Activated naive CD8-positive, alpha-beta T cell treated with anti-CD3 and anti-CD28 coated beads, Interleukin-2, amount 10 ng/mL, durations not matched to agents 7 days and 5 days (primary cell): ENCODE results near the gene BCL11B. TPM values are rescaled to one million over a fixed set of nuclear protein-coding genes. Genes with fewer than 3 reads are reported as not detected.

Experiments used
- ATAC-seq: fragments of 150-1000 bp; cut with Tn5 transposase; one replicate; pipeline ENCODE4 v1.10.0; 2021; ENCODE audit warnings: low read depth, moderate library complexity
- POLR2A ChIA-PET: fragments of 350-600 bp; sonication (Branson Sonifier 250); formaldehyde crosslinking; loops from one replicate; lab custom pipeline; 2021; ENCODE audit warnings: antibody characterized with exemption; lab: Charles Lee
- DNase-seq: peaks from one replicate; pipeline ENCODE4 v3.0.0; 2021
- H3K27ac Mint-ChIP-seq: one replicate; pipeline ENCODE4 v1.8.0; 2022; ENCODE audit warnings: mild to moderate bottlenecking, mixed read lengths
- H3K27me3 Mint-ChIP-seq: one replicate; pipeline ENCODE4 v1.8.0; 2022; ENCODE audit warnings: mild to moderate bottlenecking, moderate library complexity, mixed read lengths
- H3K36me3 Mint-ChIP-seq: one replicate; pipeline ENCODE4 v1.8.0; 2021; ENCODE audit warnings: mild to moderate bottlenecking, mixed read lengths
- H3K4me1 Mint-ChIP-seq: one replicate; pipeline ENCODE4 v1.8.0; 2021; ENCODE audit warnings: mixed read lengths
- H3K4me3 Mint-ChIP-seq: one replicate; pipeline ENCODE4 v1.8.0; 2022; ENCODE audit warnings: mild to moderate bottlenecking, moderate library complexity, mixed read lengths
- H3K9me3 Mint-ChIP-seq: one replicate; pipeline ENCODE4 v1.8.0; 2021; ENCODE audit warnings: mixed read lengths
- total RNA-seq, 2 experiments: library from RNA; stranded (reverse); gene quantifications; one replicate each; pipeline ENCODE4 v1.2.3, GENCODE V29; 2021

Gene BCL11B
- total RNA-seq, 2 experiments from 2014 or later: 99.5 to 104 TPM

DNA sequence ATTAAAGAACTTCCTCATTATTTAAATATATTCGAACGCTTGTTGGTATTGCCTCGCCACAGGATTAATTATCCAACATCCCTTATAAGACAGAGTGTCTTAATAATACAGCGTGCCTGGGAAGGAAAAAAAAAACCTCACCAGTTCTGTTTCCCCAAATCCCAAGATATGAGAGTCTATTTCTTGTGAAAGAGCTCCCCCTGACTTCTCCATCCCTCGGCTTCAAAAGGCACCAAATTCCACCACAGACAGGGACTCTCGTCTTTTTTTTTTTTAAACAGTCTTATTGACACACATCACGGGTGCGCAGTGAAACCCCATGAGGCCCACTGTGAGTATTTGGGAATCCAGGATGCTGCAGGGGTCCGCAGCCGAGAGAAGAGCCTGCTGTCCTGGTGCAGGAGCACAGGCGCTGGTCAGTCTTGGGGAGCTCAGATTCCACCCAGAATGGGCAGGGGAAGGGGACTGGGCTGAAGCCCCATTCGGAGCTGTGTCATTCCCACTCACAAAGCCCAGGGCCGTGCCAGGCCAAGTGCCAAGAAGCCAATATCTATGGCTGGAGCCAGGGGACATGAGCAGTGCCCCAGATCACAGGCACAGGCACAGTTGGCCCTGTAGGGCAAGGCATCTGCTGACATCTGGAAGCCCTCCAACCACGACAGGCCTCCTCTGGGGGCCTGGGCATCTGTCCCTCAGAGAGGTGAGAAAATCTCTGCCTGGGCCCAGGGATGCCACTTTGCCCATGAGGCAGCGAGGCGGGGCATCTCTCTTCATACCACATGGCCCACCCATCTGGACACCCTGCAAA is 71.9 kb downstream of the BCL11B start:
- Mint-ChIP-seq H3K4me3 (peak overlapping the region; percentile 67), H3K27me3 (no peaks in the 10 kb centered on the region), H3K27ac (peak overlapping the region; percentile 72), H3K4me1 (peaks cover 90% of the 10 kb centered on the region), H3K36me3 (peaks cover 32% of the 10 kb centered on the region), H3K9me3 (no peaks in the 10 kb centered on the region)
- DNase-seq (no peak), ATAC-seq (no peak)
- POLR2A ChIA-PET: interaction anchor here (0.6 to 5.5 kb wide), 5 partner anchors 14 to 67 kb away, joined by 3 to 28 read pairs (median 3); no protein-coding TSS in a partner anchor

DNA sequence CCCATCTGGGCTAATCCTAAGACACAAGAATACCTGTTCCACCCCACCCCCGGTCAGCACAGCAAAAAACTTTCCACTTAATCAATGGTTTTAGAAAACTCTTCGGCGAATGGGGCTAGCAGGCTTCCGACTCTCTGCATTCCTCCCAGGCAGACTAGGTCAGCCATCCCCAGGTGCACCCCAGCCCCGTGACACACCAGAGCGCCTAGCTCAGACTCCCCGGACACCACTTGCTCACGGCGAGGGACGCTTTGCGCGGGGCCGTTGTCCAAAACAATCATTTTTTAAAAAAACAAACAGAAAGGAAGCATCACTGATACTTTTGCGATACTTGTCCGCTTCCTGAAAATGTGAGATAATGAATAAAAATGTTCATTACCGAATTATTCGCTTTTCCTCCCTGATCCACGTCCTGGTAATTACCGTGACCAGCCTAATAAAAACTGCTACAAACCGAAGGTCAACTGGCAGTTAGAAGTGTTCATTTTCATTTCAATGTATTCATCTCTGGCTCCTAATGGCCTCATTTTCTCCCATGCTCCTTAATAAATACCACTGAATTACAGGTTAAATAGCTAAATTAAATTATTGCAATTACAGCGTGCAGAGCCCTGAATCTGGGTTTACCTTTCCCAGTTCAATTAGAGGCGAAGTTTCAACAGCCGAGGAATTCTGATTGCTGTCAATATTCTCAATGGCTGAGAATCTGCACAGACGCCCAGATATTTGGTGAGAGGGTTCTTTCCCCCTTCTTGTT is 73.1 kb downstream of the BCL11B start:
- Mint-ChIP-seq H3K4me1 (peaks cover 89% of the 10 kb centered on the region), H3K4me3 (peak overlapping the region; percentile 67), H3K36me3 (peaks cover 24% of the 10 kb centered on the region), H3K9me3 (no peaks in the 10 kb centered on the region), H3K27ac (peak overlapping the region; percentile 81), H3K27me3 (no peaks in the 10 kb centered on the region)
- POLR2A ChIA-PET: interaction anchor here (0.8 to 5.5 kb wide), 2 partner anchors 10 to 31 kb away, joined by 4 to 28 read pairs; no protein-coding TSS in a partner anchor
- DNase-seq: no peak
- no peak for ATAC-seq

DNA sequence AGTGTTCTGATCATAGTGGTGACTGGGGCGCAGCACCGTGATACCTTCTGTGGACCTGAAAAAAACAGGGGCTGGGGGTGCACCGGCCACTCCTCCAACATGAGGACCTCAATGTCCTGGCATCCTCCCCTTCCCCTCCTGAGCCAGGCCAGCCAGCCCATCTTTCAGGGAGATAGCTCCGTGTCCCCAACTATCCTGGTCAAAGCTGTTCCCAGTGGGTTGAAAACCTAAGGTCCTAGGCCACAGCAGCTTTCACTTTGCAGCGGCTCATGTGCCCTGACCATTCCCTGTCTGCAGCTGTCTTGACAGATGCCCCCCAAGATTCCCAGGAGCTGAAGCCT is 75.7 kb downstream of the BCL11B start:
- peaks cover 26% of the 10 kb centered on the region for H3K36me3 Mint-ChIP-seq
- ATAC-seq: no peak
- no peaks in the 10 kb centered on the region for H3K27me3 Mint-ChIP-seq
- no peak for DNase-seq
- H3K4me3 Mint-ChIP-seq: peak overlapping the region; percentile 37
- peak overlapping the region; percentile 89 for H3K27ac Mint-ChIP-seq
- POLR2A ChIA-PET: interaction anchor here (0.8 to 1.8 kb wide), 6 partner anchors 13 to 45 kb away, joined by 3 to 6 read pairs (median 4); no protein-coding TSS in a partner anchor
- H3K9me3 Mint-ChIP-seq: no peaks in the 10 kb centered on the region
- peaks cover 85% of the 10 kb centered on the region for H3K4me1 Mint-ChIP-seq

DNA sequence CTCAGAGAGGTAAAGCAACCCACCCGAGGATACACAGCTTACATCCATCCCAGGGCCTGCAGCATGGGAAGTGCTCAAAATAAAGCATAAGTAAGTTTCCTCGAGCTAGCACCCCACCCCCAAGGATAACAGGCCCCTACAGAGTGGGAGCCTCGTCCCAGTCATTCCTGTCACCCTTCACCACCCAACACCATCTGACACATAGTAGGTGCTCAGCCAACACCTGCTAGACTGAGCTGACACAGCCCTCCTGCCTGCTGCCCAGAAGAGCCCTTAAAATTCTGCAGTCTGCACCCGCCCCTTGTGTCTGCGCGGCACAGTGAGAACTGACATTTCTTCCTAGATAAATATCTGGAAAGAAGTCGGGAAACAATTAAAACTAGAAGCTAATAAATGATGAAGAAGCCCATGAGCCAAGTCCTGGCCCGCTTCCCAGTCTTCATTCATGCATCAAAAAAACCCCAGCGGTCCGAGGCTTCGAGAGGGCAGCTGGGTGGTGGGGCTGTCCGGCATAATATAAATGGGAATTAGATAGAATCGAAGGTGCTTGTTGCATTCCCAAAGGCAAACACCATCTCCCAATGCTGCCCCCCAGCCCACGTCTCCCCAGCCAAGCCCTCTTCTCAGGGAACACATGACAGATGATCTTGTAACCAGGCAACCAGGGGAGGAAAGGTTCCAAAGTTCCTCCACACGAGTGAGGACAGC is 76.2 kb downstream of the BCL11B start:
- POLR2A ChIA-PET: interaction anchor here (0.8 to 1.8 kb wide), 7 partner anchors 9 to 76 kb away, joined by 3 to 6 read pairs (median 4); partner anchors contain the start of gene BCL11B
- Mint-ChIP-seq H3K9me3 (no peaks in the 10 kb centered on the region), H3K27ac (peak overlapping the region; percentile 95), H3K4me3 (peak overlapping the region; percentile 51), H3K4me1 (peaks cover 85% of the 10 kb centered on the region), H3K36me3 (peaks cover 26% of the 10 kb centered on the region), H3K27me3 (no peaks in the 10 kb centered on the region)
- ATAC-seq: no peak
- no peak for DNase-seq

DNA sequence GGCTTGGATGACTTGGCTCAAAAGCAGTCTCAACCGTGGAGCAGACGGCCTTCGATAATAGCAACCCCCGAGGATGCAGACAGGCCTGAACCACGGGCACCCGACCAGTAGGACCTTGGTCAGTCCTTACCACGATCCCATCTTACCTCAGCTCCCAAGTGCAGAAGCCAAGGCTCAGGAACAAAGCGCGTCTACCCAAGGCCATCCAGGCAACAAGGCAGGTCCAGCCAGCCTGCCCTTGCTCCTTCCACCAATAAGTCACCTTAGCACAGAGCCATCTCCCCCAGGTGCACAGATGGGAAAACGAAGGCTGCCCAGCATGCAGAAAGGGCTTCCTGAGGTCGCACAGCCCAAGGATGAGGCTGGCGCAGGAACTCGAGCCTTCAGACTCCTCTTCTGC is 77.3 kb downstream of the BCL11B start:
- DNase-seq (no peak), ATAC-seq (no peak)
- Mint-ChIP-seq H3K9me3 (no peaks in the 10 kb centered on the region), H3K36me3 (peaks cover 23% of the 10 kb centered on the region), H3K4me3 (peak overlapping the region; percentile 51), H3K27ac (peak overlapping the region; percentile 95), H3K4me1 (peaks cover 89% of the 10 kb centered on the region), H3K27me3 (no peaks in the 10 kb centered on the region)
- POLR2A ChIA-PET: interaction anchor here (1.0 to 2.0 kb wide), 4 partner anchors 10 to 68 kb away, joined by 4 to 6 read pairs (median 4); no protein-coding TSS in a partner anchor

DNA sequence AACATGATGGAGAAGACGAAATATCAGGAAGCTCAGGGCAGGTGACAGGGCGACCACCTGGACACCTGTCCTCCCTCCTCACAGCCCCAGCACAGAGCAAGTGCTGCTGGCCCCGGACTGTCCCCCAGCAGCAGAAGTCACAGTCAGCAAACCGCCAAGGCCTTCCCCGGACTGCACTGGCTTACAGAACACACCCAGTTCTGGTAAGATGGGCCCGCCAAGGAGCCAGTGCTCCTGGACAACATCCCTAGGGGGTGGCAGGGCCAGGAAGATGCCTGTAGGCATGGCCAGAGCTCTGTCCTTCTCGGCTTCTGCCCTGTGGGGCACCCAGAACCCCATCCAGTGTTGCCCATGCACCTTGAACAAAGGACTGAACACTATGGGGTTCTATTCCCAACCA is 77.9 kb downstream of the BCL11B start:
- Mint-ChIP-seq H3K36me3 (peaks cover 22% of the 10 kb centered on the region), H3K27ac (peak overlapping the region; percentile 95), H3K4me3 (peak overlapping the region; percentile 88), H3K9me3 (no peaks in the 10 kb centered on the region), H3K4me1 (peaks cover 89% of the 10 kb centered on the region), H3K27me3 (no peaks in the 10 kb centered on the region)
- DNase-seq: no peak
- POLR2A ChIA-PET: interaction anchor here (1.0 to 2.0 kb wide), 3 partner anchors 60 to 68 kb away, joined by 3 to 5 read pairs (median 4); no protein-coding TSS in a partner anchor
- ATAC-seq: no peak

DNA sequence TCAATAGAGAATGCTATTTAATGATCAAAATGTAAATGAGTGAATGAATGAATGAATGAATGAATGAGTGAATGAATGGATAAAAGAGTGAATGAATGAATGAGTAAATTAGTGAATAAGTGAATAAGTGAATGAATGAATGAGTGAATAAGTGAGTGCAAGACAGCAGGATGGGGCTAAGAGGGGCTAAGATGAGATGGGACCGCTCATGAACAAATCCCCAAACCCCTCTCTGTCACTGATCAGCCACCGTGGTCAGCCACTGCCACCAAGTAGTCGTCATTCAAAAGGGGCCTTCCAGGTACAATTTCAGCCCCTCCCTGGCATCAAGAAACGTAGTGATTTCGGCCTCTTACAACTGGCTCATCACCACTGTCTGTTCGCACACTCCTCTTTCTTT is 79.2 kb downstream of the BCL11B start:
- peak overlapping the region; percentile 88 for H3K4me3 Mint-ChIP-seq
- no peak for ATAC-seq
- H3K27me3 Mint-ChIP-seq: no peaks in the 10 kb centered on the region
- POLR2A ChIA-PET: interaction anchor here (0.5 to 3.2 kb wide), 5 partner anchors 42 to 75 kb away, joined by 3 to 25 read pairs (median 5); no protein-coding TSS in a partner anchor
- peaks cover 87% of the 10 kb centered on the region for H3K4me1 Mint-ChIP-seq
- H3K9me3 Mint-ChIP-seq: no peaks in the 10 kb centered on the region
- peaks cover 14% of the 10 kb centered on the region for H3K36me3 Mint-ChIP-seq
- peak overlapping the region; percentile 95 for H3K27ac Mint-ChIP-seq
- DNase-seq: no peak

DNA sequence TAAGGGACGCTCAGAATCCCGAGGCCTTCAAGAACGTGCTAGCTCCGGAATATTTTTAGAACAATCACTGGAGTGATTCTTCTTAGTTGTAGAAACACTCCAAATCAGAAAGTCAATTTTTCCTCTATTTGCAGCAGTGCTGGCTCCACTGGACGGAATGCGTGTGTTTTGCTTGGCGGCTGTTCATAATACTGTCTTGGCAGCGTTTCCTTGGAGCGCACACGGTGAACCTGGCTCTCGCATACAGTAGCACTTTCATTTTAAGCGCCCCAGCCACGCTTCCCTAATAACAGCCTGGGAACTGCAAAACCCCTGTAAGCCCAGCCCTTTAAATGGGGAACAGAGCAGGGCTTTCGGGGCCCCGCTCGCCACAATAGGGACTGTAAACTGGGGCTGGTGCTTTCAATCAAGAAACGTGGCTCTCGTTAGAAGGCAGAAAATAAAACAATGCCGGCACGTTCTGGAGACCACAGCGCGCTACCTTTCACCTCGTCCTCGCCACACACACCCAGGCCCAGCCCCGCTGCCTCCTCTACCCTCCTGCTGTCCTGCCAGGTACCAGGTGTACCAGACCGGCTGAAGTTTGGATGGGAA is 79.9 kb downstream of the BCL11B start:
- peaks cover 86% of the 10 kb centered on the region for H3K4me1 Mint-ChIP-seq
- ATAC-seq: peak; percentile 16
- POLR2A ChIA-PET: interaction anchor here (0.7 to 5.3 kb wide), 12 partner anchors 12 to 150 kb away, joined by 3 to 49 read pairs (median 5); partner anchors contain the start of gene BCL11B
- peak overlapping the region; percentile 95 for H3K27ac Mint-ChIP-seq
- DNase-seq: no peak
- no peaks in the 10 kb centered on the region for H3K27me3 Mint-ChIP-seq
- peaks cover 10% of the 10 kb centered on the region for H3K36me3 Mint-ChIP-seq
- H3K4me3 Mint-ChIP-seq: peak overlapping the region; percentile 88
- H3K9me3 Mint-ChIP-seq: no peaks in the 10 kb centered on the region

DNA sequence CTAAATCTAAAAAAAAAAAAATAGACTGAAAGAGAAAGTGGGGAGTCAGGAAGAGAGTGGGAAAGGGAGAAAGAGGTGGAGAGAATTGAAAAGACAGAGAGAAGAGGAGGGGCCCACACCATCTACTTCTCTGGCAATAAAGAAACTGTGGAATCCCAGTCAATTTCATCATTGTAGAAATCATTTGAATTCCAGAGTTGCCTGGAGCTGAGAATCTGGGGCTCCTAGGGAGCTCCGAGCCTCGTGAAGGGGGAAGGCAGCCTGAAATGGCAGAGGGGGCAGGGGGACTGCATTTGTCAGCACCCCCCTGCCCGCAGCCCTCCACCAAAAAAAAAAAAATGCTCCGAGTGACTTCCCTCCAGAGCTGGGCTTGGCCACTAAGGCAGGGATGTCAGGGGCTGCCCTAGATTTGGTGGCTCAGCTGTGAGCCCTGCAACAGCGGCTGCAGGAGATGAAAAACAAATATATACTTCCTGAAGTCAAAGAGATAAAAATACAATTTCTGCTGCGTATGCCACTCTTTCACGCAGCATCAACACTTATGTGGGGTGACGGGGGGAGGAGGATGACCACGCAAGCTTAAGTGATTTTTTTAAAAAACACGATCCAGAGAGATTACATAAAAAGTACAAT is 80.5 kb downstream of the BCL11B start:
- Mint-ChIP-seq H3K4me3 (peak overlapping the region; percentile 88), H3K9me3 (no peaks in the 10 kb centered on the region), H3K27ac (peak overlapping the region; percentile 95), H3K27me3 (no peaks in the 10 kb centered on the region), H3K36me3 (peaks cover 8% of the 10 kb centered on the region), H3K4me1 (peaks cover 87% of the 10 kb centered on the region)
- peak; percentile 15 for ATAC-seq
- POLR2A ChIA-PET: interaction anchor here (0.7 to 5.3 kb wide), 12 partner anchors 12 to 149 kb away, joined by 3 to 49 read pairs (median 5); partner anchors contain the start of gene BCL11B
- DNase-seq: no peak

DNA sequence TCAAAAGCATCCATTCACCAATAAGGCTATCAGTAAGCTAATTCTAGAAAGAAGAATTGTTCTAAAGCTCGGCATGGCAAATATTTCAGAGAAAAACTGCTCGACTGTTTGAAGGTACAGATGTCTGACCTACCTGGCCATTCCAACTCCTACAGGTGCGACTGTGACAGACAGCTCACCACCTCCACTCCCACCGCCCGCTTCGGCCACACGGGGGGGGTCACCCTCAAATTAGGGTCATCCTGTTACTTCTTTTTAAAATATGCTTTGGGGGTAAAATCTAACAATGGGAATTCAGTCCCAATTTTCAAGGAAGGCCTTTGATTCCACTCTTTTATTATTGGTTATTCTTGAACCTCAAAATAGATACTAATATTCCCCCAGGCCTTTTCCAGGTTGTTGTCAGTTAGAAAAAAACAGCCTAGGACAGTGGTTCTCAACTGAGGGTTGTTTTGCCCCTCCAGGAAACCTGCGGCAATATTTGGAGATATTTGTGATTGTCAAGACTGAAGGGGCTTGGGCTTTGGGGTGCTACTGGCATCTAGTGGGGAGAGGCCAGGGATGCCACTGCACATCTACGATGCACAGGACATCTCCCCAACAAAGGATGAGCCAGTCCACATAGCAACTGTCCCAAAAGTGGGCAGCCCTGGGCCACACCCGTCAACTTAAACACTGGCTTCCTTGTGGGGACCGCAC is 81.2 kb downstream of the BCL11B start:
- POLR2A ChIA-PET: interaction anchor here (0.9 to 5.3 kb wide), 8 partner anchors 13 to 81 kb away, joined by 3 to 49 read pairs (median 6); partner anchors contain the start of gene BCL11B
- H3K9me3 Mint-ChIP-seq: no peaks in the 10 kb centered on the region
- ATAC-seq (peak; percentile 23), DNase-seq (no peak)
- peaks cover 88% of the 10 kb centered on the region for H3K4me1 Mint-ChIP-seq
- H3K36me3 Mint-ChIP-seq: peaks cover 10% of the 10 kb centered on the region
- peak overlapping the region; percentile 95 for H3K27ac Mint-ChIP-seq
- H3K27me3 Mint-ChIP-seq: no peaks in the 10 kb centered on the region
- H3K4me3 Mint-ChIP-seq: peak overlapping the region; percentile 88

DNA sequence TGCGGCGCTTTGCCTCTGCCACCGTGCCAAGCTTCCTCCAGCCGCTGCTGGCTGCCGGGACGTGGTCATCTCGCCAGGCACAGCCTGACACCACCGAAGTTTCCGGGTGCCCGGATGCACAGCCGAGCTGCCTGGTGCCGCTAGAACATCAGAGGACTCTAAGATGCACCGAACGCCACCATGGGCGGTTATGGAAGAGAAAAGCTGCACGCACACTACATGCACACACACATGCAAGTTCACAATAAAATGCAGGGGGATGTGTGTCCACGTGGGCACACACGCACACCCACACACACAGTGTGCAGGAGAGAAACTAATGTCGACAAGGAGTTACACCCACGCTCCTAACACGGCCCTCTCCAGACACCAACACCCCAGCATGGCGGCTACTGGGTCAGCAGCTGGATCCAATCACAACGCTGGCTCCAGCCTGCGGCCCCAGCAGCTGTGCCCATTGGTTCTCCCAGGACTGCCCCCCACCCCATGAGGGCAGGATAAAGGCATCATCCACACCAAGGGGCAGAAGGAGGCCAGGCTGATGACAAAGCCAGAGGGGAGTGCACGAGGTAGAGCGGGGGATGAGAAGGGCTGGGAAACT is 82.7 kb downstream of the BCL11B start:
- Mint-ChIP-seq H3K9me3 (no peaks in the 10 kb centered on the region), H3K4me1 (peaks cover 88% of the 10 kb centered on the region), H3K36me3 (peaks cover 9% of the 10 kb centered on the region), H3K27me3 (no peaks in the 10 kb centered on the region), H3K4me3 (peak overlapping the region; percentile 87), H3K27ac (peak overlapping the region; percentile 95)
- DNase-seq (peak; percentile 75), ATAC-seq (peak; percentile 51)
- POLR2A ChIA-PET: interaction anchor here (0.6 to 5.3 kb wide), 18 partner anchors 8 to 1053 kb away, joined by 3 to 49 read pairs (median 4); partner anchors contain the start of gene BCL11B
